GOT3 (cell line): ENCODE data around the gene ZFPM1.

Experiments
- DNase-seq: peaks from one replicate; lab custom pipeline; 2025; ENCODE audit warnings: mixed read lengths; lab: John Stamatoyannopoulos, UW

Gene ZFPM1

DNA sequence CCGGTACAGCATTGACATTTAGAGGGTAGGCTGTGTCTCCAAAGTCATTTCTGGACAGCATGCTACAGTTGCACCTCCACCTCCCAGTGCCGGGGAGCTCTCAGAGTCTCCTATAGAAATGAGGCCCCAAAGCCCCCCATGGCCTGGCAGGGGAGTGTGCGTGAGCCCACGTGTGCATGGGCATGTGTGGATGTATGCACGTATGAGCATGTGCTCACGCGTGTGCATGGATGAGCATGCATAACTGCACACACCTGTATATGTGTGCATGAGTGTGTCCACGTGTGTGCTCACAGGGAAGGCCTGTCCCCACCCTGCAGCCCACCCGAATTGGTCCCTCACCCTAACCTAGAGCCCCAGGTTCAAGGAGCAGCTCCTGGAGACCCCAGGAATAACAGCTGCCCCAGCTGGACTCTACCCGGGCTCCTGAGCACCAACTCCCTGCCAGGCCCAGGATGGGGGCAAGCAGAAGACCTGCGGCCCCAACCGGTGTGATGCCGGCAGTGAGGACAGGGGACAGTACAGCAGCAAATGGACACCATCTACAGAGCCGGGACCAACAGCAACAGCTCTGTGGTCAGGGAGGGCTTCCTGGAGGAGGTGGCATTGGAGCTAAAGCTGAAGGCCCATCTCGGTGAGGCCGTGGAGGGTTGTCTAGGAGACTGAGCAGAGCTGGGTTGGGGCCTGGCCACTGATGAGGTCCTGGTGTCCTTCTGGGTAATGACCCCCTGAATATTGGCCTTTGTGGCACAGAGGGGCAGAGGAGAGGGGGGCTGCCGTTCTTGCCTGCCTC lies 35.2 kb upstream of the ZFPM1 start:
- DNase-seq, result no peak

DNA sequence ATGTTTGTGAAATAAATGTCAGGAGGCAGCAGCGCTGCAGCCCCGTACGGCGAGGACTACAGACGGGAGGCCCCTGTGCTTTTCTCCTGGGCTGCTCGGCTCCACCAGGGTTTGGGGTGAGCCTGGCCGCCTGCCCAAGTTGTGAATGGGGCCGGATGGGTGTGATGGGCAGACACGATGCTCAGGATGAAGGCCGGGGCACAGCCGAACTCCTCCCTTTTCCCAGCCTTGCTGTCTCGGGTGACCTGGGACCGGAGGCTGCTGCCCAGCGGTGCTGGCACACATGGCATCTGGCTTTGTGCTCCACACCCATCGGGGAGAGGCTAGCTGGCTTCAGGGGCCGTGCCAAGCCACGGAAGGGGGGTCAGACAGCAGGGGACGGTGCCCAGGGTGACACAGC lies 34.2 kb upstream of the ZFPM1 start:
- no peak for DNase-seq

DNA sequence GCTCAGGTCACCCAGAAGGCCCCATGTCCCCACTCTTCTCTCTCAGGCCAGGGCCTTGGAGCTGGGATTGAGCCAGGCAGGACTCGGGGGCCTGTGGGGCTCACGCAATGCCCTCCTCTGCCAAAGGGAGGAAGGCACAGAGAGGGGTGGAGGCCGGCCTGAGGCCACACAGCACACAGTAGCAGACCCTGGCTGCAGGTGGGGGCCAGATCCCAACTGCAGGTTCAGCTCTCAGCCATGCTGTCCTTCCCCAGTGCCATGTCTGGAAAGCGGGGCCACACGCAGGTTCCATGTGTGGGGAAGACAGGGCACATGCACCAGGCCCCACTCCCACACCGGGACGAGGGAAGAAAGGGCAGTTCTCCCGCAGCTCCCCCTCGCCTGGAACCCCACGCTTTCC lies 33.3 kb upstream of the ZFPM1 start:
- DNase-seq, result no peak

DNA sequence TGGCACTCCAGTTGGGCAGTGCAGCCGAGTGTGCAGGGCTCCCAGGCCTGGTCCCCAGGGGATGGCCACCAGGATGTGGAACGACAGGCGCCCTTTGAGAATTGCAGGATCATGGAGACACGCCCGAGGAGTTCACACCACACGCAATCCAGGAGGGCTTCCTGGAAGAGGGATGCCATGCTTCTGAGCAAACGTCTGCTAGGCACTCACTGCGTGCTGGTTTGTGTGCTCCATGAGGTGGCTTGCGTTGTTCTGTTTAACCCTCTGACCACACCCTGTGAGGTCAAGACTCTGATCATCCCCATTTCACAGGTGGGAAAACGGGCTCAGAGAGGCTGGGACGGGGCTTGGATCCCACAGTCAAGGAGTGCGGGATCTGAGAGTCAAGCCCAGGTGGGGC lies 32.6 kb upstream of the ZFPM1 start:
- DNase-seq, result no peak

DNA sequence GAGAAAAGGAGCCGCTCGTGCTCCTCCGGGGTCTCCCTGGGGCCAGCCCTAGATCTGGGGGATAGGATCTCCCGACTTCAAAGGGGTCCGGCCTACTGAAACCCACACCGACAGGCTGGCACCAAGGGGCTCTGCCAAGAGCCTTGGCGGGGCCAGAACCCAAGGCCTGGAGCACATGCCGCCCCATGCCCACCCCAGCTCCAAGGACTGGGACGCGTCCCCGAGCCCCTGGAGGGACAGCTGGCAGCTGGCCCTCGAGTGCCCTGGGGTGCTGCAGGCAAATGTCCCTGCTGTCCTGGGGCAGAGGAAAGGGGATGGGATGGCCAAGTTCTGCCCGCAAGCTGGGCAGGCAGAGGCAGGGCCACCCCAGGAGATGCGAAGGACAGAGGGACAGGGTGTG lies 31.8 kb upstream of the ZFPM1 start:
- no peak for DNase-seq

DNA sequence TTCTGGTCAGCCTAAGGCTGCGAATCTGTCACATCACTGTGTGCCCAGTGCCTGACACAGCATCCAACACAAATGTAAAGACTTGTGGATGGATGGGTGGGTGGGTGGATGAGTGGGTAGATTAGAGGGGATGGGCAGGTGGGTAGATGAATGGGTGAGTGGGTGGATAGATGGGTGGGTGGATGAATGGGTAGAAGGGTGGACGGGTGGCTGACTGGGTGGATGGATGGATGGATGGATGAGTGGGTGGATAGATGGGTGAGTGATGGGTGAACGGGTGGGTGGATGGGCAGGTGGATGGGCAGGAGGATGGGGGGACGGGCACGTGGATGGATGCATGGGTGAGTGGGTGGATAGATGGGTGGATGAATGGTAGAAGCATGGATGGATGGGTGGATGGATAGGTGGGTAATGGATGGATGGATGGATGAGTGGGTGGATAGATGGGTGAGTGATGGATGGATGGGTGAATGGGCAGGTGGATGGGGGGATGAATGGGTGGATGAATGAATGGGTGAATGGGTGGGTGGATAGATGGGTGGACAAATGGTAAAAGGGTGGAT lies 31.1 kb upstream of the ZFPM1 start:
- DNase-seq, result no peak

DNA sequence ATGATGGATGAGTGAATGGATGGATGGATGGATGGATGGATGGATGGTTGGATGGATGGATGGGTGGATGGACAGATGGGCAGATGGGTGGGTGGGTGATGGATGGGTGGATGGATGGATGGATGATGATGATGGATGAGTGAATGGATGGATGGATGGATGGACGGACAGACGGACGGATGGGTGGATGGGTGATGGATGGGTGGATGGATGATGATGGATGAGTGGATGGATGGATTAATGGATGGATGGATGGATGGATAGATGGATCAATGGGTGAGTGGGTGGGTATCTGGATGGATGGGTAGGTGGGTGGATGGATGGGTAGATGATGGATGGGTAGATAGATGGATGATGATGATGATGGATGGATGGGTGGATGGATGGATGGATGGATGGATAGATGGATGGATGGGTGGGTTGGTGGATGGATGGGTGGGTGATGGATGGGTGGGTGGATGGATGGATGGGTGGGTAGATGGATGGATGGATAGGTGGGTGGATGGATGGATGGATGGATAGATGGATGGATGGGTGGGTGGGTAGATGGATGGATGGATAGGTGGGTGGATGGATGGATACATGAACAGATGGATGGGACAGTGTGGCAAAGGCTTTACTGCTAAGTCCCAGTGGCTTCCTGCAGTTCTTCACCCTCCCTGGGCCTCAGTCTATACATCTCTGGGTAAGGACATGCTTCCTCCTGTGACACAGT lies 30.2 kb upstream of the ZFPM1 start:
- DNase-seq, result no peak

DNA sequence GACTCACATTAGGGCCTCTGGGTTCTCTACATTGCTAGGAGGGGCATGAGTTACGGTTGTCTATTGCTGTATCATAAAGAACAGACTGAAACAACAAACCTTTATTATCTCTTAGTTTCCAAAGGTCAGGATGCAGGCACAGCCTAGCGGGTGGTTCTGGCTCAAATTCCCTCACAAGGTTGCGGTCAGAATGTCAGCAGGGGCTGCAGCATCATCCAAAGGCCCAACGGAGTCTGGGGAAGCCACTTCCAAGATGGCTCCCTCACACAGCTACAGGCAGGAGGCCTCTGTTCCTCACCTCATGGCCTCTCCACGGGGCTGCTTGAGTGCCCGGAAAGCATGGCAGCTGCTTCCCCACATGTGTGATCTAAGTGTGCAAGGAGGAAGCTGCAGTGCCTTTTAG lies 29.6 kb upstream of the ZFPM1 start:
- no peak for DNase-seq

DNA sequence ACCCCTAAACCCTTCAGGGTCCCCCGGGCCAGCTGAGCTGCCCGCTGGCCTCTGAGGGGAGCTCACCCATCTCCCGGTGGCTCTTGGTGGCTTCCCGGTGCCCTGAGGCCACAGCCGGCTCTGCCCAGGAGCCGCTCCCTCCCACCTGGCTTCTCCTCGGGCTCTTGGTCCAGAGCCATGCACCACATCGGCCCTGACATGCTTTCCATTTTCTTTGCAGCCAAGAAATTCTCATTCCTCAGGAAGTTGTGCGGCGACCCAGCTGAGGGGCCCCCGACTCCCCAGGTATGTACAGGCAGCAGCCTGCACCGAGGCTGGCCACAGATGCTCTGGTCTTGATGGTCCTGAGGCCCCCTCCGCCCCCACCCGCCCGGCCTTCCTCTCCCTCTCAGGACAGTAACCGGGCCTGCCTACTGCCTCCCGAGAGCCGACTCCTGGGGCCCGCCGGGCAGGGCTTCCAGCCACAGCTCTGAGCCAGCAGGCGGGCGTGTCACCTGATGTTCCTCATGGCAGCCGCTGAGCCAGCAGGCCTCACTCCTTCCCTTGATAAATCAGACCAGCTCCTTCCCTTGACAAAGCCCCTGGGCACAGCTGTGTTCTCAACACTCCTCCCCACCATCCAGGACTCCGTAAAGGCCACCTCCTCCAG lies 28.4 kb upstream of the ZFPM1 start:
- DNase-seq, result no peak

DNA sequence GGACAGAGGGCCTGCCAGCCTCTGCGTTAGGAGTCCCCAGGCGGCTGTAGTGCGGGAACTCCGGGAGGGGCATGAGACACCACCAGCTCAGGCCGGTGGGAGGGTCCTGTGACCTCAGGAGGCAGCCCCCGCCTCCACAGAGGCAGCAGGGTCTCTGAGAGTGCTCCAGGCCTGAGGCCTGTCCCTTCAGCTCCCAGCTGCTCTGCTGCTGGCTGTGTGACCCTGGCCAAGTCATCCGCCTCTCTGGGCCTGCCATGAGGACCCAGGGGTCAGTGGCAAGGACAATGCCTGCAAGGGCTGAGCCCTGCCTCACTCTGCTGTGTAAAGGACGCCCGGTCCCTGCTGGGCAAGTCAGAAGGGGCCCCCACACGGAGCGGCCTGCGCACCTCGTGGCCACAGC lies 27.1 kb upstream of the ZFPM1 start:
- no peak for DNase-seq

DNA sequence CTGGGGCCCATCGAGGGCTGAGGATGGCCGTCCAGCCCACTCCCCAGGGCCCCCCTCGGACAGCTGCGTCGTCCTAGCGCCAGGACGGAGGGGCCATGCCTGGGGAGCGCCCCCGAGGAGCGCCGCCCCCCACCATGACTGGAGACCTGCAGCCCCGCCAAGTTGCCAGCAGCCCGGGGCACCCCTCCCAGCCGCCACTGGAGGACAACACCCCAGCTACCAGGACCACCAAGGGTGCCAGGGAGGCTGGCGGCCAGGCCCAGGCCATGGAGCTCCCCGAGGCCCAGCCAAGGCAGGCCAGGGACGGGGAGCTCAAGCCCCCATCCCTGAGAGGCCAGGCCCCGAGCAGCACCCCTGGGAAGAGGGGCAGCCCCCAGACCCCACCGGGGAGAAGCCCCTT lies 25.7 kb upstream of the ZFPM1 start:
- DNase-seq, result no peak

DNA sequence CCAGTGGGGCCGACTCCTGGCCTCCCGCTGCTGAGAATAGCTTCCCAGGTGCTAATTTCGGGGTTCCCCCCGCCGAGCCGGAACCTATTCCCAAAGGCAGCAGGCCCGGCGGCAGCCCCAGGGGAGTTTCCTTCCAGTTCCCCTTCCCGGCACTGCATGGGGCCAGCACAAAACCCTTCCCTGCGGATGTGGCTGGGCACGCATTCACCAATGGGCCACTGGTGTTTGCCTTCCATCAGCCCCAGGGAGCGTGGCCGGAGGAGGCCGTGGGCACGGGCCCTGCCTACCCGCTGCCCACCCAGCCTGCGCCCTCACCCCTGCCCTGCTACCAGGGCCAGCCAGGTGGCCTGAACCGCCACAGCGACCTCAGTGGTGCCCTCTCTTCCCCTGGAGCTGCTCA lies 24.9 kb upstream of the ZFPM1 start:
- DNase-seq, result no peak

DNA sequence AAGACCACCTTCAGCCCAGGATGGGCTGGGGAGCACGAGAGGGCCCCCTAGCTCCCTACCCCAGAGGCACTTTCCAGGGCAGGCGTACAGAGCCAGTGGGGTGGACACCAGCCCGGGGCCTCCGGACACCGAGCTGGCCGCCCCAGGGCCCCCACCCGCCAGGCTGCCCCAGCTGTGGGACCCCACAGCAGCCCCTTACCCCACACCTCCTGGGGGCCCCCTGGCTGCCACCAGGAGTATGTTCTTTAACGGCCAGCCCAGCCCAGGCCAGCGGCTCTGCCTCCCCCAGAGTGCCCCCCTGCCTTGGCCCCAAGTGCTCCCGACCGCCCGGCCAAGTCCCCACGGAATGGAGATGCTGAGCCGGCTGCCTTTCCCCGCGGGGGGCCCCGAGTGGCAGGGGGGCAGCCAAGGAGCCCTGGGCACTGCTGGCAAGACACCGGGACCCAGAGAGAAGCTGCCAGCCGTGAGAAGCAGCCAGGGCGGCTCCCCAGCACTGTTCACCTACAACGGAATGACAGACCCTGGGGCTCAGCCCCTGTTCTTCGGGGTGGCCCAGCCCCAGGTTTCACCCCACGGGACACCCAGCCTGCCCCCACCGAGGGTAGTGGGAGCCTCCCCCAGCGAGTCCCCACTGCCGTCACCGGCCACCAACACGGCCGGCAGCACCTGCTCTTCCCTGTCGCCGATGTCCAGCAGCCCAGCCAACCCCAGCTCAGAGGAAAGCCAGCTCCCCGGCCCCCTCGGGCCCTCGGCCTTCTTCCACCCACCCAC lies 24.3 kb upstream of the ZFPM1 start:
- no peak for DNase-seq

DNA sequence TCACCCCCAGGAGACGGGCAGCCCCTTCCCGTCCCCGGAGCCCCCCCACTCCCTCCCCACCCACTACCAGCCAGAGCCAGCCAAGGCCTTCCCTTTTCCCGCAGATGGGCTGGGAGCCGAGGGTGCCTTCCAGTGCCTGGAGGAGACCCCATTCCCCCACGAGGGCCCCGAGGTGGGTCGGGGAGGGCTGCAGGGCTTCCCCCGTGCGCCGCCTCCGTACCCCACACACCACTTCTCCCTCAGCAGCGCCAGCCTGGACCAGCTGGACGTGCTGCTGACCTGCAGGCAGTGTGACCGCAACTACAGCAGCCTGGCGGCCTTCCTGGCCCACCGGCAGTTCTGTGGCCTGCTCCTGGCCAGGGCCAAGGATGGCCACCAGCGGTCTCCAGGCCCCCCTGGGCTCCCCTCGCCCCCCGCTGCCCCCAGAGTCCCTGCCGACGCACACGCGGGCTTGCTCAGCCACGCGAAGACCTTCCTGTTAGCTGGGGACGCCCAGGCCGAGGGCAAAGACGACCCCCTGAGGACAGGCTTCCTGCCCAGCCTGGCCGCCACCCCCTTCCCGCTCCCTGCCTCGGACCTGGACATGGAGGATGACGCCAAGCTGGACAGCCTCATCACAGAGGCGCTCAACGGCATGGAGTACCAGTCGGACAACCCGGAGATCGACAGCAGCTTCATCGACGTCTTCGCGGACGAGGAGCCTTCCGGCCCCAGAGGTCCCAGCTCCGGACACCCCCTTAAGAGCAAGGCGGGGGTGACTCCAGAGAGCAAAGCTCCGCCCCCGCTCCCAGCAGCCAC lies 23.5 kb upstream of the ZFPM1 start:
- no peak for DNase-seq

DNA sequence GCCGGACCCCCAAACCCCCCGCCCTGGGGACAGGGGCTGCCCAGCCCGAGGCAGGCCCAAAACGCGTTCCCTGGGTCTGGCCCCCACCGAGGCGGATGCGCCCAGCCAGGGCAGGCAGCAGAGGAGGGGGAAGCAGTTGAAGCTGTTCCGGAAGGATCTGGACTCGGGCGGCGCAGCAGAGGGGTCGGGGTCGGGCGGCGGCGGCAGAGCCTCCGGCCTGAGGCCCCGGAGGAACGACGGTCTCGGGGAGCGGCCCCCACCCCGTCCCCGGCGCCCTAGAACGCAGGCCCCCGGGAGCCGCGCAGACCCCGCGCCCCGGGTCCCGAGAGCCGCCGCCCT lies 22.9 kb upstream of the ZFPM1 start:
- DNase-seq, result no peak

DNA sequence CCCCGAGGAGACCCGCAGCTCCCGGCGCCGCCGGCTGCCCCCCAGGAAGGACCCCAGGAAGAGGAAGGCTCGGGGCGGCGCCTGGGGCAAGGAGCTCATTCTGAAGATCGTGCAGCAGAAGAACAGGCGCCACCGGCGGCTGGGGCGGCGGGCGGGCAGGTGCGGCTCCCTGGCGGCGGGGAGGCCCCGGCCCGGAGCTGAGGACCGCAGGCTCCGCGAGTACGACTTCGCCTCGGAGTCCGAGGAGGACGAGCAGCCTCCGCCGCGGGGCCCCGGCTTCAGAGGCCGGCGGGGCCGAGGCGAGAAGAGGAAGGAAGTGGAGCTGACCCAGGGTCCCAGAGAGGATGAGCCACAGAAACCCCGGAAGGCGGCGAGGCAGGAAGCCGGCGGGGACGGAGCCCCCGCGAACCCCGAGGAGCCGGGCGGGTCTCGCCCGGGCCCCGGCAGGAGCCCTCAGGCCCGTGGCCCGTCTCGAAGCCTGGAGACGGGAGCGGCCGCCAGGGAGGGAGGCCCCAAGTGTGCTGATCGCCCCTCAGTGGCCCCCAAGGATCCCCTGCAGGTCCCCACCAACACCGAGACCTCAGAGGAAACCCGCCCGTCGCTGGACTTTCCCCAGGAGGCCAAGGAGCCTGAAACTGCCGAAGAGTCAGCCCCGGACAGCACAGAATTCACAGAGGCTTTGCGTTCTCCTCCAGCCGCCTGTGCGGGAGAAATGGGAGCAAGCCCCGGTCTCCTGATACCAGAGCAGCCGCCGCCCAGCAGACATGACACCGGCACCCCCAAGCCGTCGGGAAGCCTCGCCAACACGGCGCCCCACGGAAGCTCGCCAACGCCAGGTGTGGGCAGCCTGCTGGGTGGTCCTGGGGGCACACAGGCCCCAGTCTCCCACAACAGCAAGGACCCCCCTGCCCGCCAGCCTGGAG lies 22.3 kb upstream of the ZFPM1 start:
- DNase-seq, result no peak

DNA sequence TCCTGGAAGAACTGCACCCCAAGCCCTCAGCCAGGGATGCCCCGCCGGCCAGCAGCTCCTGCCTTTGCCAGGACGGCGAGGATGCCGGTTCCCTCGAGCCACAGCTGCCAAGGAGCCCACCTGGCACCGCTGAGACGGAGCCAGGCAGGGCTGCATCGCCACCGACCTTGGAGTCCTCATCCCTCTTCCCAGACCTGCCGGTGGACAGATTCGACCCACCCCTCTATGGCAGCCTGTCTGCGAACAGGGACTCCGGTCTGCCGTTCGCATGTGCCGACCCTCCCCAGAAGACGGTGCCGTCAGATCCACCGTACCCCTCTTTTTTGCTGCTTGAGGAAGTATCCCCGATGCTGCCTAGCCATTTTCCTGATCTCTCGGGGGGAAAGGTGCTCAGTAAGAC lies 21.4 kb upstream of the ZFPM1 start:
- no peak for DNase-seq

DNA sequence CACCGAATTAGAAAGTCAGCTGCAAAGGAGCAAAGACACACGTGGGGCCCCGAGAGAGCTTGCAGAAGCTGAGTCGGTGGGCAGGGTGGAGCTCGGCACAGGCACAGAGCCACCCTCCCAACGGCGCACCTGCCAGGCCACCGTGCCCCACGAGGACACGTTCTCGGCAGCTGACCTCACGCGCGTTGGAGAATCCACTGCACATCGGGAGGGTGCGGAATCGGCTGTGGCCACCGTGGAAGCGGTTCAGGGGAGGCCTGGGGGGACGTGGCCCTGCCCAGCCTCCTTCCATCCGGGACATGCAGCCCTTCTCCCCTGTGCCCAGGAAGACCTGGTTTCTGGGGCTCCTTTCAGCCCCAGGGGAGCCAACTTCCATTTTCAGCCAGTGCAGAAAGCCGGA lies 20.9 kb upstream of the ZFPM1 start:
- no peak for DNase-seq

DNA sequence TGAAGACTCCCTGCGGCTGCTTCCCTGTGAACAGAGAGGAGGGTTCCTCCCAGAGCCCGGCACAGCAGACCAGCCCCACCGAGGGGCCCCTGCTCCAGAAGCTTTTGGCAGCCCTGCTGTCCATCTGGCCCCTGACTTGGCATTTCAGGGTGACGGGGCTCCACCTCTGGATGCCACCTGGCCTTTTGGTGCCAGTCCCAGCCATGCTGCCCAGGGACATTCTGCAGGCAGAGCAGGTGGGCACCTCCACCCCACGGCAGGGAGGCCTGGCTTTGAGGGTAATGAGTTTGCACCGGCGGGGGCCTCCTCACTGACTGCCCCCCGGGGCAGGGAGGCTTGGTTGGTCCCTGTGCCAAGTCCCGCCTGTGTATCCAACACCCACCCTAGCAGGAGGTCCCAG lies 20.3 kb upstream of the ZFPM1 start:
- no peak for DNase-seq

DNA sequence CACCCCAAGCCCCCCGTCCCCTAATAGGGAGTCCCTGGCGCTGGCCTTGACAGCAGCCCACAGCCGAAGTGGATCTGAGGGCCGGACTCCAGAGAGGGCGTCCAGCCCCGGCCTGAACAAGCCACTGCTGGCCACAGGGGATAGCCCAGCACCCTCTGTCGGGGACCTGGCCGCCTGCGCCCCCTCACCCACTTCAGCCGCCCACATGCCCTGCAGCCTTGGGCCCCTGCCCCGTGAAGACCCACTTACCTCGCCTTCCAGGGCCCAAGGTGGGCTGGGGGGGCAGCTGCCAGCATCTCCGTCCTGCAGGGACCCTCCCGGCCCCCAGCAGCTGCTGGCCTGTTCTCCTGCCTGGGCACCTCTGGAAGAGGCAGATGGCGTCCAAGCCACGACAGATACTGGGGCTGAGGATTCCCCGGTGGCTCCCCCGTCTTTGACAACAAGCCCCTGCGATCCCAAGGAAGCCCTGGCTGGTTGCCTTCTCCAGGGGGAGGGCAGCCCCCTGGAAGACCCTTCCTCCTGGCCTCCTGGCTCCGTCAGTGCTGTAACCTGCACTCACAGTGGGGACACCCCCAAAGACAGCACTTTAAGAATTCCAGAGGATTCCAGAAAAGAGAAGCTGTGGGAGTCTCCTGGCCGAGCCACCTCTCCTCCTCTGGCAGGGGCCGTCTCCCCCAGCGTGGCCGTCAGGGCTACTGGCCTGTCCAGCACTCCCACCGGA lies 19.3 kb upstream of the ZFPM1 start:
- DNase-seq, result no peak
